ENCODE measurements around the gene CPNE6. TPM values are rescaled to one million over a fixed set of nuclear protein-coding genes. Genes with fewer than 3 reads are reported as not detected.

The CPNE6 gene
- total and polyA plus RNA-seq, 2 of the 13 experiments (the other 11 are each of a cell fraction or from before 2014, with no cell fraction given), result not detected

GRCh38 chr14:24093207-24093900, 22.0 kb downstream of the CPNE6 start (continued):
- TF ChIP-seq ZNF292 (CRISPR knock-in tag; IDR thresholded peaks at IDR 0.05; ENCODE audit: borderline replicate concordance, low read depth) (0 out of 2 replicates have a peak, but pooled peaks have one; percentile 0), ZNF142 (CRISPR knock-in tag; IDR thresholded peaks at IDR 0.05) (no peak), HBP1 (CRISPR knock-in tag; IDR thresholded peaks at IDR 0.05; ENCODE audit: low read depth) (no peak), PHF21A (CRISPR knock-in tag; IDR thresholded peaks at IDR 0.05) (no peak), GRHL1 (CRISPR knock-in tag; conservative IDR thresholded peaks at IDR 0.05) (no peak), RFX5 (IDR thresholded peaks at IDR 0.05; ENCODE audit: low read depth, low read length) (no peak), ZNF558 (CRISPR knock-in tag; IDR thresholded peaks at IDR 0.05; ENCODE audit: borderline replicate concordance) (no peak), ESRRA (CRISPR knock-in tag; IDR thresholded peaks at IDR 0.05; ENCODE audit: low read depth) (no peak), SIN3A (IDR thresholded peaks at IDR 0.05; ENCODE audit: borderline replicate concordance, low read depth, low read length) (no peak), SSRP1 (CRISPR knock-in tag; IDR thresholded peaks at IDR 0.05) (no peak; the same call in 1 of the 2 replicates), ARID5B (CRISPR knock-in tag; IDR thresholded peaks at IDR 0.05) (no peak), TGIF2 (CRISPR knock-in tag; IDR thresholded peaks at IDR 0.05) (no peak), IRF2 (CRISPR knock-in tag; IDR thresholded peaks at IDR 0.05) (no peak), POLR2G (IDR thresholded peaks at IDR 0.05; ENCODE audit: low read depth, low read length) (no peak), ZBTB14 (CRISPR knock-in tag; IDR thresholded peaks at IDR 0.05) (no peak)

All from HepG2 (cell line).